Brain microvascular endothelial cell (primary cell): ENCODE results near the gene F13B.
A peak's percentile ranks its signal among the peaks of the same experiment; 100 is the strongest.
"Not testable (repeated sequence)": the region's sequence is repeated elsewhere in the genome, so short reads cannot be mapped to it uniquely, and the experiment has no call there.

Experiments
- DNase-seq: peaks from one replicate; pipeline ENCODE4 v3.0.0-alpha.2; 2020
- H3K27ac ChIP-seq: fragments of 250-450 bp; sonication (Bioruptor Pico); 2 replicates; pipeline ENCODE4 v1.5.1; 2020; ENCODE audit warnings: mild to moderate bottlenecking, moderate library complexity
- H3K27me3 ChIP-seq: fragments of 250-450 bp; sonication (Bioruptor Pico); replicated peaks from 2 replicates; pipeline ENCODE4 v1.5.1; 2020; ENCODE audit warnings: mild to moderate bottlenecking
- H3K36me3 ChIP-seq: fragments of 250-450 bp; sonication (Bioruptor Pico); replicated peaks from 2 replicates; pipeline ENCODE4 v1.5.1; 2020; ENCODE audit warnings: mild to moderate bottlenecking
- H3K4me3 ChIP-seq: 2 replicates; pipeline ENCODE4 v1.5.1; 2011; ENCODE audit warnings: low read depth, mild to moderate bottlenecking, control low read depth, low read length, moderate library complexity
- CTCF ChIP-seq: IDR thresholded peaks from 2 replicates; pipeline ENCODE4 v1.5.1; 2011; ENCODE audit warnings: low read depth, mild to moderate bottlenecking, moderate library complexity, low read length, control low read depth, inconsistent platforms; ENCODE audit errors: missing control alignments
- in situ Hi-C: cut with HindIII; loops from 2 replicates; pipeline ENCODE4 v1.10.0; 2017; ENCODE audit warnings: low sequenced_read_pairs, low pct_ligation_motif_present

F13B gene

DNA sequence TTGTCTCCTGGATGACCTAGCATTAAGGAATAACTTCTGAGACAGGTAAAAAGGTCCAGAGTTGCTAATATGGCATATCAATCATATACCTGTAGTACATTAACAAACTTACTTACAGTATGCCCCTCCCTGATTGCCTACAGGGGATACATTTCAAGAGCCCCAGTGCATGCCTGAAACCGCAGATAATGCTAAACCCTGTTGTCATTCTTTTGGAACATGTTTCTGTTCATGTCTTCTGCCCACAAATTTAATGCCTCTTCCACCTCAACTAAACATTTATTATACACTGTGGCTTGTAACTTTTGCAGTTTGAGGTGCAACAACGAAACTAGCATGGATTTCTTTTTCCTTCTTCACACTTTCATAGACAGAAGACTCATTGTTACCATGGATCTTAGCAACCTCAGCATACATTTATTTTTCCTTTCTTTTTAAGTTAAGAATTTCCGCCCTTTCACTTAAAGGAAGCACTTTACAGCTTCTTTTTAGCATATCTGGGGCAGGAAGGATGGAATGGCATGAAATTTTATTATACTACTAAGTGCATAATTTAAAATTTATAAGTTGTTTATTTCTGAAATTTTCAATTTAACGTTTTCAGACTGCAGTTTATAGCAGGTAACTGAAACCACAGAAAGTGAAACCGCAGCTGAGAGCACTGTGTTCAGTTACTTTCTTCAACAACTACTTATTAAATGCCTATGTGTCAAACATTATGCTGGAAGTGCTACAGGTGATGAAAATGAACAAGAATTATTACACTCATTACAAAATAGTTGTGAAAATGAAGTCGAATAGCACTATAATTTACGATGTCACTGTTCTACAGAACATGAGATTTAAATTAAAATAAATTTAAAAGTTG is 25.3 kb downstream of the F13B start:
- Histone ChIP-seq H3K27me3 (no peaks in the 10 kb centered on the region), H3K4me3 (no peak overlapping the region), H3K36me3 (no peaks in the 10 kb centered on the region), H3K27ac (no peak overlapping the region)
- DNase-seq = no peak
- no peak for TF ChIP-seq CTCF
- in situ Hi-C loops = no loop called here

DNA sequence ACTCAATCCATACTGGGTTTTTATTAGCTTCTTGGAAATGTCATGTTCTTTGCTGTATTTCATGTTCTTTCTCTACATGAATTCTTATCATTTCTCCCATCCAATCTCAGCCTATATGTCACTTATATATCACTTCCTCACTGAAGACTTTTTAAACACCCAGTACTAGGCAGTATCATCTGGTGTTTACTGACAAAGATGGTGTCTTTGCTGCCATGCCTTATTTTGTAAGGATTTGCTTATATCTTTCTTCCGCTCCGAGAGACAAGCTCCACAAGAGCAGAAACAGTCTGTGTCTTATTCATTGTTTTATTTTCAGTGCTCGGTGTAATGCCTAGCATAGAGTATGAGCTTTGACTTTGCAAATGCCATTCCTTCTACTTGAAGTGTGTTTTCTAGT is 30.2 kb downstream of the F13B start:
- H3K36me3 ChIP-seq = no peaks in the 10 kb centered on the region
- no peak for TF ChIP-seq CTCF
- no peaks in the 10 kb centered on the region for H3K27me3 ChIP-seq
- in situ Hi-C loops = no loop called here
- no peak overlapping the region for H3K27ac ChIP-seq
- H3K4me3 ChIP-seq = no peak overlapping the region
- DNase-seq = no peak

GRCh38 chr1:197034631-197035339 is 32.3 kb downstream of the F13B start:
- H3K4me3 ChIP-seq, in situ Hi-C loops, H3K27me3 ChIP-seq, H3K36me3 ChIP-seq: not testable (repeated sequence)
- DNase-seq = peak; percentile 81
- peak overlapping the region; percentile 34 for H3K27ac ChIP-seq

GRCh38 chr1:197029749-197030148 is 37.3 kb downstream of the F13B start:
- H3K27me3 ChIP-seq = no peaks in the 10 kb centered on the region
- no peaks in the 10 kb centered on the region for H3K36me3 ChIP-seq
- H3K4me3 ChIP-seq = no peak overlapping the region
- H3K27ac ChIP-seq = no peak overlapping the region
- no peak for TF ChIP-seq CTCF
- in situ Hi-C loops = no loop called here
- DNase-seq = no peak

DNA sequence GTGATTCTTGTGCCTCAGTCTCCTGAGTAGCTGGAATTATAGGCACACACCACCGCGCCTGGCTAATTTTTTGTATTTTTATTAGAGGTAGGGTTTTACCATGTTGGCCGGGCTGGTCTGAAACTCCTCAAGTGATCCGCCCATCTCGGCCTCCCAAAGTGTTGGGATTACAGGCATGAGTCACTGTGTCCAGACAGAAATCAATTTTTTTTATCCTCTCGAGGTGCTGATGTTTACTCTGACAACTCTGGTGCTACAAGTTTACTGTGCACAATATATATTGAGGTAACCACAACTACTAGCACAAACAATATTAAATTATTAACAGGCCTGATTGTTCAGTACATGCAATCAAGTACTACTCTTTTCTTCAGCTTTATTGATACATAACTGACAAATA is 39.7 kb downstream of the F13B start:
- no peak for TF ChIP-seq CTCF
- H3K36me3 ChIP-seq = no peaks in the 10 kb centered on the region
- in situ Hi-C loops = no loop called here

DNA sequence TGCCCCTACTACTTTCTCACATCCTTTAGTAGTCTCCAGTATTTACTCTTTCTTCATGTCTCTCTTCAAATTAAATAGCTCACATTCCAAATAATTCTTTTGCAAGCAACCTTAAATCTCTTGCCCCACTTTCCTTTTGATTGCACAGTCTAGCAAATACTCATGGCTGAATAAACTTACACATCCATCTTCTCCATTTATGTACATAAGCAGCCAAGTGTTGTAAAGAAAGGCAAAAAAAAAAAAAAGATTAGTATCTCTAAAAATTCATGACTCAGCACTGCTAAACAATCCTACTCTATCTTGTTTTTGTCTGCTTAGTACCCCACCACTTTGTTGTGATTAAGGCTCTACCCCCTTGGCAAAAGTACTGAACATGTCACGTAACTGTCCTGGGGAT is 42.6 kb downstream of the F13B start:
- in situ Hi-C loops = no loop called here
- Histone ChIP-seq H3K36me3 (no peaks in the 10 kb centered on the region), H3K27ac (no peak overlapping the region), H3K27me3 (no peaks in the 10 kb centered on the region), H3K4me3 (no peak overlapping the region)
- DNase-seq = no peak
- no peak for TF ChIP-seq CTCF

More for the DNA sequence above, 39.7 kb downstream of the F13B start:
- Histone ChIP-seq H3K27ac (no peak overlapping the region), H3K4me3 (no peak overlapping the region), H3K27me3 (no peaks in the 10 kb centered on the region)
- peak; percentile 19 for DNase-seq
